ENCODE data around the gene PTPRR. TPM values are rescaled to one million over a fixed set of nuclear protein-coding genes. Genes with fewer than 3 reads are reported as not detected.

PTPRR gene
- polyA plus RNA-seq, 1 of the 3 experiments (the other 2 are of a cell fraction): 1.4 TPM

DNA sequence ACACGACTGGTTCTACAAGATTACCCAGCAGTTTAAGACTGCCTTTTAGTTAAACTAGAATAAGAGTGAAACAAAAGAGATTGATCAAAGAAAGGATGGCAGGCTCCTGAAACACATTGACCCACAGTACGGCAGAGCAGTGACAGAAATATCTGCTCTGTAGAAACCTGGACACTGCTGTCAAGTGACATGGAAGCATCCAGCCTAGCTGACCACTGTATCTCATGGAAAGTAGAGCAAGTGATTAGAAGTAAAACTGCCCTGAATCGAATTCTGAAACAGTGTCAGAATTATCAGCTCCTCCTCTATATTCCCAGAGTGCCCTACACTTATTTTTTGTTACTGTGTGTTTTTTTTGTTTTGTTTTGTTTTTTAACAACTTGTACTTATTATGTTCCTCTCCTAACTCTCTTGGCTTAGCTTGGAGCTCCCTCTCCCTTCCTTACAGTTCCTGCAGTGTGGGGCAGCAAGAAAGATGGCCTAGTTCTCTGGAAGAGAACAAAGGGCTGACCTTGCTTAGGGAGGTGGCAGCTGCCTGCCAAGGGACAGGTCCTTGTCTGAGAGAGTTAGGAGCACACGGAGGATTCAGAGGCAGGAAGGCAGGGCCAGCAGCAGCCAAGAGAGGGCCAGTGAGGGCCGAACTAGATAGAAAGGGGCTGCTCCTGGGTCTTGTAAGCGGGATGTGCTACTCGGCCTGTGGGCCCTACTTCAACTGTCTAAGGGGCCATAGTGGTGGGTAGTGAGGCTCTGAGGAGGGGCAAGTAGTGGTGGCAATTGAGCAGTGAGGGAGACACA is 97.2 kb downstream of the PTPRR start:
- H3K9me3 ChIP-seq: no peaks in the 10 kb centered on the region
- H3K9ac ChIP-seq: no peak overlapping the region
- TF ChIP-seq RCOR1 (IDR thresholded peaks at IDR 0.05; ENCODE audit: low read length): no peak
- peak; percentile 45; the same call in 1 of the 2 replicates for TF ChIP-seq RAD21 (IDR thresholded peaks at IDR 0.05; ENCODE audit: low read length)
- no peaks in the 10 kb centered on the region for H3K36me3 ChIP-seq (replicated peaks in 1 of 2; ENCODE audit: control insufficient read depth in 1 of 2, insufficient read depth in 2 of 2, low read length in 1 of 2)
- no peaks in the 10 kb centered on the region for H3K27me3 ChIP-seq (ENCODE audit: insufficient read depth)
- H3K79me2 ChIP-seq (ENCODE audit: insufficient read depth): no peaks in the 10 kb centered on the region
- no peak overlapping the region for H2AFZ ChIP-seq (ENCODE audit: low read depth)
- ChIA-PET CTCF (interaction anchor here (0.6 to 1.6 kb wide), 3 partner anchors 11 to 90 kb away, joined by 3 to 4 read pairs (median 3); no protein-coding TSS in a partner anchor), POLR2A (no interaction called here)
- H3K4me2 ChIP-seq: no peak overlapping the region
- H4K20me1 ChIP-seq (ENCODE audit: insufficient read depth): no peaks in the 10 kb centered on the region
- H3F3A ChIP-seq (replicated peaks; ENCODE audit: insufficient read depth): no peaks in the 10 kb centered on the region
- no peaks in the 10 kb centered on the region for H3K9me2 ChIP-seq
- H3K4me3 ChIP-seq (ENCODE audit: low read depth in 2 of 2, low read length in 1 of 2): no peak overlapping the region
- WGBS (ENCODE audit: low lambda C conversion rate): 60% methylated on average over 7 of the region's 7 CpGs
- peak overlapping the region in 1 of 2 experiments; percentile 3; a peak in 1 of 4 replicates for H3K27ac ChIP-seq (ENCODE audit: low read depth in 2 of 2, low read length in 1 of 2)
- peaks cover 0 to 6% of the 10 kb centered on the region in 2 experiments; a peak in 1 of 4 replicates for H3K4me1 ChIP-seq (ENCODE audit: control insufficient read depth in 1 of 2, insufficient read depth in 2 of 2, low read depth in 1 of 2, low read length in 1 of 2)
- DNase-seq: no peak

DNA sequence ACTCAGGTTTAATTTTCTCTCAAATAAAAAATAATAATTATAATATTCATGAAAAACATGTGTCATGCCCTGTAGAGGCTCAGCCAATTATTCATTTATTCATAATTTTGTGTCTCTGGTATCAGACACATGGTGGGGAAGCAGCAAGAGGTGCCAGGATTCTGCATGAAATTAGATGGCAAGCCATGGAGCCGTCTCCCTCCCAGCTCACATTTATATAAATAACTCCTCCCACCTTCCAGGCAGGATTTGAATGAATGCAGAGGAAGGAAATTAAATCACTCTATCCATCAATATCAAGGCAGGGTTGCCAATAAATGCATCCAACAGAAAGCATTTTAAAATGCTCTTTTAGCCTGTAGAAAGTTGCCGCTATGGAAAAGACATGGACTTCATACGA is 98.1 kb downstream of the PTPRR start:
- TF ChIP-seq POLR2AphosphoS5 (IDR thresholded peaks at IDR 0.05; ENCODE audit: low read depth, low read length): no peak
- TF ChIP-seq FOSL2 (IDR thresholded peaks at IDR 0.05; ENCODE audit: borderline replicate concordance, low read depth): no peak
- no peak for TF ChIP-seq SIN3A (IDR thresholded peaks at IDR 0.05; ENCODE audit: borderline replicate concordance, low read depth, low read length)
- TF ChIP-seq JUND (IDR thresholded peaks at IDR 0.05): no peak
- no peak for TF ChIP-seq GATA2 (CRISPR knock-in tag; IDR thresholded peaks at IDR 0.05)
- TF ChIP-seq NFIC (IDR thresholded peaks at IDR 0.05; ENCODE audit: borderline replicate concordance): no peak
- TF ChIP-seq EP300 (IDR thresholded peaks at IDR 0.05; ENCODE audit: borderline replicate concordance in 1 of 2, low read depth in 1 of 2, low read length in 1 of 2): no peak
- TF ChIP-seq RAD21 (IDR thresholded peaks at IDR 0.05; ENCODE audit: low read length): no peak
- TF ChIP-seq, protein P1, sequence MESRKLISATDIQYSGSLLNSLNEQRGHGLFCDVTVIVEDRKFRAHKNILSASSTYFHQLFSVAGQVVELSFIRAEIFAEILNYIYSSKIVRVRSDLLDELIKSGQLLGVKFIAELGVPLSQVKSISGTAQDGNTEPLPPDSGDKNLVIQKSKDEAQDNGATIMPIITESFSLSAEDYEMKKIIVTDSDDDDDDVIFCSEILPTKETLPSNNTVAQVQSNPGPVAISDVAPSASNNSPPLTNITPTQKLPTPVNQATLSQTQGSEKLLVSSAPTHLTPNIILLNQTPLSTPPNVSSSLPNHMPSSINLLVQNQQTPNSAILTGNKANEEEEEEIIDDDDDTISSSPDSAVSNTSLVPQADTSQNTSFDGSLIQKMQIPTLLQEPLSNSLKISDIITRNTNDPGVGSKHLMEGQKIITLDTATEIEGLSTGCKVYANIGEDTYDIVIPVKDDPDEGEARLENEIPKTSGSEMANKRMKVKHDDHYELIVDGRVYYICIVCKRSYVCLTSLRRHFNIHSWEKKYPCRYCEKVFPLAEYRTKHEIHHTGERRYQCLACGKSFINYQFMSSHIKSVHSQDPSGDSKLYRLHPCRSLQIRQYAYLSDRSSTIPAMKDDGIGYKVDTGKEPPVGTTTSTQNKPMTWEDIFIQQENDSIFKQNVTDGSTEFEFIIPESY (IDR thresholded peaks at IDR 0.05; ENCODE audit: borderline replicate concordance, low read depth): no peak
- TF ChIP-seq, protein P2, sequence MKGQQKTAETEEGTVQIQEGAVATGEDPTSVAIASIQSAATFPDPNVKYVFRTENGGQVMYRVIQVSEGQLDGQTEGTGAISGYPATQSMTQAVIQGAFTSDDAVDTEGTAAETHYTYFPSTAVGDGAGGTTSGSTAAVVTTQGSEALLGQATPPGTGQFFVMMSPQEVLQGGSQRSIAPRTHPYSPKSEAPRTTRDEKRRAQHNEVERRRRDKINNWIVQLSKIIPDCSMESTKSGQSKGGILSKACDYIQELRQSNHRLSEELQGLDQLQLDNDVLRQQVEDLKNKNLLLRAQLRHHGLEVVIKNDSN (IDR thresholded peaks at IDR 0.05; ENCODE audit: borderline replicate concordance, low read depth): no peak
- no peak for TF ChIP-seq GABPA (IDR thresholded peaks at IDR 0.05; ENCODE audit: low read depth)
- TF ChIP-seq, protein P3, sequence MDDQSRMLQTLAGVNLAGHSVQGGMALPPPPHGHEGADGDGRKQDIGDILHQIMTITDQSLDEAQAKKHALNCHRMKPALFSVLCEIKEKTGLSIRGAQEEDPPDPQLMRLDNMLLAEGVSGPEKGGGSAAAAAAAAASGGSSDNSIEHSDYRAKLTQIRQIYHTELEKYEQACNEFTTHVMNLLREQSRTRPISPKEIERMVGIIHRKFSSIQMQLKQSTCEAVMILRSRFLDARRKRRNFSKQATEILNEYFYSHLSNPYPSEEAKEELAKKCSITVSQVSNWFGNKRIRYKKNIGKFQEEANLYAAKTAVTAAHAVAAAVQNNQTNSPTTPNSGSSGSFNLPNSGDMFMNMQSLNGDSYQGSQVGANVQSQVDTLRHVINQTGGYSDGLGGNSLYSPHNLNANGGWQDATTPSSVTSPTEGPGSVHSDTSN (IDR thresholded peaks at IDR 0.05): no peak
- TF ChIP-seq, protein P4, sequence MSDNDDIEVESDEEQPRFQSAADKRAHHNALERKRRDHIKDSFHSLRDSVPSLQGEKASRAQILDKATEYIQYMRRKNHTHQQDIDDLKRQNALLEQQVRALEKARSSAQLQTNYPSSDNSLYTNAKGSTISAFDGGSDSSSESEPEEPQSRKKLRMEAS (IDR thresholded peaks at IDR 0.05; ENCODE audit: low read depth): no peak
- Histone ChIP-seq H3K9me3 (no peaks in the 10 kb centered on the region), H3F3A (replicated peaks; ENCODE audit: insufficient read depth) (no peaks in the 10 kb centered on the region), H3K27ac (ENCODE audit: low read depth in 2 of 2, low read length in 1 of 2) (no peak overlapping the region; a peak in 1 of 4 replicates), H3K36me3 (replicated peaks in 1 of 2; ENCODE audit: control insufficient read depth in 1 of 2, insufficient read depth in 2 of 2, low read length in 1 of 2) (no peaks in the 10 kb centered on the region), H3K4me3 (ENCODE audit: low read depth in 2 of 2, low read length in 1 of 2) (no peak overlapping the region), H3K9ac (no peak overlapping the region), H3K9me2 (no peaks in the 10 kb centered on the region), H2AFZ (ENCODE audit: low read depth) (no peak overlapping the region), H4K20me1 (ENCODE audit: insufficient read depth) (no peaks in the 10 kb centered on the region), H3K4me1 (ENCODE audit: control insufficient read depth in 1 of 2, insufficient read depth in 2 of 2, low read depth in 1 of 2, low read length in 1 of 2) (peaks cover 0 to 6% of the 10 kb centered on the region in 2 experiments; a peak in 1 of 4 replicates), H3K4me2 (no peak overlapping the region), H3K27me3 (ENCODE audit: insufficient read depth) (no peaks in the 10 kb centered on the region), H3K79me2 (ENCODE audit: insufficient read depth) (no peaks in the 10 kb centered on the region)
- DNase-seq: no peak
- POLR2A ChIA-PET: no interaction called here
- WGBS (ENCODE audit: low lambda C conversion rate): 73% methylated on average over 3 of the region's 3 CpGs
- CTCF ChIA-PET: interaction anchor here (1.4 kb wide), 1 partner anchor 10 kb away, joined by 3 read pairs; no protein-coding TSS in a partner anchor
